GM18520 (cell line): ENCODE results near the gene SLC6A17.

Experiments
- ATAC-seq: cut with Tn5 transposase; IDR thresholded peaks from one replicate; pipeline ENCODE4 v1.9.1; 2021; ENCODE audit not compliant: unreplicated experiment

The SLC6A17 gene

GRCh38 chr1:110135246-110135645 is 15.0 kb upstream of the SLC6A17 start:
- no peak for ATAC-seq

GRCh38 chr1:110135666-110136065 is 14.6 kb upstream of the SLC6A17 start:
- ATAC-seq, result no peak

GRCh38 chr1:110136911-110137310 is 13.4 kb upstream of the SLC6A17 start:
- no peak for ATAC-seq

GRCh38 chr1:110138956-110139355 is 11.3 kb upstream of the SLC6A17 start:
- ATAC-seq, result no peak

GRCh38 chr1:110144366-110144765 is 5.9 kb upstream of the SLC6A17 start:
- ATAC-seq, result no peak

GRCh38 chr1:110148961-110149360 is 1.3 kb upstream of the SLC6A17 start:
- ATAC-seq, result no peak

GRCh38 chr1:110151175-110151669 is 928 bp downstream of the SLC6A17 start:
- ATAC-seq, result no peak

GRCh38 chr1:110152133-110152785 is 2.0 kb downstream of the SLC6A17 start:
- no peak for ATAC-seq

GRCh38 chr1:110153407-110153950 is 3.2 kb downstream of the SLC6A17 start:
- ATAC-seq, result no peak

GRCh38 chr1:110155878-110156522 is 5.7 kb downstream of the SLC6A17 start:
- ATAC-seq, result no peak

- ATAC-seq, result no peak
Observed at GRCh38 chr1:110158261-110158660, 8.0 kb downstream of the SLC6A17 start.

GRCh38 chr1:110159168-110159567 is 8.9 kb downstream of the SLC6A17 start:
- no peak for ATAC-seq

GRCh38 chr1:110160538-110161100 is 10.3 kb downstream of the SLC6A17 start:
- ATAC-seq, result no peak

- ATAC-seq, result no peak
Observed at GRCh38 chr1:110161165-110161564, 10.9 kb downstream of the SLC6A17 start.

- no peak for ATAC-seq
Observed at GRCh38 chr1:110161849-110162248, 11.6 kb downstream of the SLC6A17 start.

GRCh38 chr1:110163591-110163990 is 13.3 kb downstream of the SLC6A17 start:
- no peak for ATAC-seq

GRCh38 chr1:110164725-110165350 is 14.5 kb downstream of the SLC6A17 start:
- no peak for ATAC-seq

GRCh38 chr1:110165761-110166231 is 15.5 kb downstream of the SLC6A17 start:
- no peak for ATAC-seq

- no peak for ATAC-seq
Observed at GRCh38 chr1:110166861-110167260, 16.6 kb downstream of the SLC6A17 start.

GRCh38 chr1:110170766-110171733 is 20.8 kb downstream of the SLC6A17 start:
- ATAC-seq, result no peak
